Prostate gland (tissue), 2 donors: ENCODE measurements around the gene DOCK2. TPM values are rescaled to one million over a fixed set of nuclear protein-coding genes. Genes with fewer than 3 reads are reported as not detected.
A peak's percentile ranks its signal among the peaks of the same experiment; 100 is the strongest.

Experiments
- DNase-seq: peaks from one replicate; pipeline ENCODE4 v3.0.0-alpha.2; 2019; ENCODE audit warnings: low spot score
- H3K27ac ChIP-seq, 2 donors: fragments of 200-600 bp; sonication (generic); 2 replicates each; pipeline ENCODE4 v1.5.1; 2017 to 2019
- H3K27me3 ChIP-seq: fragments of 200-600 bp; sonication (generic); replicated peaks from 2 replicates; pipeline ENCODE4 v1.5.1; 2019; ENCODE audit not compliant: insufficient read depth
- H3K36me3 ChIP-seq, 2 donors: fragments of 200-600 bp; sonication (generic); 1 replicate in 1 of 2; 2 replicates in 1 of 2; pipeline versions ENCODE4 v1.5.1 to v1.8.1; 2017 to 2019
- H3K4me1 ChIP-seq: fragments of 200-600 bp; sonication (generic); replicated peaks from 2 replicates; pipeline ENCODE4 v1.5.1; 2019
- H3K4me3 ChIP-seq, 2 donors: fragments of 200-600 bp; sonication (generic); 2 replicates each; pipeline ENCODE4 v1.5.1; 2017 to 2019
- H3K9me3 ChIP-seq: fragments of 200-600 bp; sonication (generic); 2 replicates; pipeline ENCODE4 v1.5.1; 2017
- CTCF ChIP-seq, 4 experiments: fragments of 200-600 bp in 2 of 4; fragments of 450-650 bp in 2 of 4; sonication (generic) in 2 of 4; IDR thresholded peaks; 1 replicate in 3 of 4; 2 replicates in 1 of 4; pipeline ENCODE4 v1.5.1; 2016 to 2019; ENCODE audit warnings: antibody characterized with exemption in 4 of 4, mild to moderate bottlenecking in 2 of 4, moderate library complexity in 2 of 4
- POLR2A ChIP-seq: fragments of 450-650 bp; IDR thresholded peaks from one replicate; pipeline ENCODE4 v1.6.1; 2016; ENCODE audit warnings: antibody characterized with exemption, mild to moderate bottlenecking
- POLR2AphosphoS5 ChIP-seq: sonication (generic); formaldehyde crosslinking; IDR thresholded peaks from one replicate; pipeline ENCODE4 v1.6.1; 2017; ENCODE audit warnings: antibody characterized with exemption
- WGBS: methylation state at CpG from one replicate; pipeline ENCODE4 v1.1.5; 2018; 5-methylcytosine and 5-hydroxymethylcytosine counted together
- intact Hi-C: fragments of 100-400 bp; cut with DNase I; formaldehyde crosslinking; loops from one replicate; pipeline ENCODE4 v1.14.2; 2022
- total RNA-seq, 2 donors: library from RNA; depleted of rRNA; stranded (reverse); fragments of >200 nt; gene quantifications; one replicate each; pipeline ENCODE4 v1.1.0, GENCODE V29; 2016

The DOCK2 gene
- 1 to 10 TPM; 2.5 to 6.2 TPM for total RNA-seq

GRCh38 chr5:169637085-169637548 lies at the start of gene DOCK2:
Gene DOCK2, plus strand, starts transcription at chr5:169637275. Its CDS starts 52 bp downstream, at chr5:169637327.
- Histone ChIP-seq H3K27ac (no peak within 1 kb of the TSS), H3K27me3 (peaks cover 6% of the 10 kb centered on the region), H3K4me3 (peak within 1 kb of the TSS in 1 of 2 donors; percentile 10), H3K4me1 (peaks cover 5% of the 10 kb centered on the region), H3K9me3 (no peaks in the 10 kb centered on the region), H3K36me3 (no peaks in the 10 kb centered on the region)
- intact Hi-C loops: no loop called here
- DNase-seq: no peak
- 2% methylated on average over 36 of the region's 42 CpGs for WGBS
- TF ChIP-seq POLR2A: no peak
- no peak for TF ChIP-seq POLR2AphosphoS5
- TF ChIP-seq CTCF (IDR thresholded peaks at IDR 0.05): no peak

GRCh38 chr5:169590602-169591001 lies 46.5 kb upstream of the DOCK2 start:
- H3K4me1 ChIP-seq: no peaks in the 10 kb centered on the region
- 92% methylated on average over 3 of the region's 3 CpGs for WGBS
- H3K9me3 ChIP-seq: no peaks in the 10 kb centered on the region
- DNase-seq: no peak
- TF ChIP-seq POLR2AphosphoS5 (no peak), CTCF (IDR thresholded peaks at IDR 0.05) (no peak), POLR2A (no peak)
- H3K4me3 ChIP-seq: no peak overlapping the region
- no peak overlapping the region for H3K27ac ChIP-seq
- no peaks in the 10 kb centered on the region for H3K36me3 ChIP-seq
- intact Hi-C loops: no loop called here
- no peaks in the 10 kb centered on the region for H3K27me3 ChIP-seq

- Histone ChIP-seq H3K36me3 (no peaks in the 10 kb centered on the region), H3K27ac (no peak overlapping the region), H3K9me3 (no peaks in the 10 kb centered on the region), H3K4me3 (no peak overlapping the region), H3K27me3 (no peaks in the 10 kb centered on the region), H3K4me1 (no peaks in the 10 kb centered on the region)
- TF ChIP-seq POLR2AphosphoS5: no peak
- no peak for TF ChIP-seq POLR2A
- TF ChIP-seq CTCF (IDR thresholded peaks at IDR 0.05): no peak
- 0% methylated on average over 1 of the region's 1 CpG for WGBS
- no peak for DNase-seq
- intact Hi-C loops: no loop called here
These were observed 45.4 kb upstream of the DOCK2 start for GRCh38 chr5:169591636-169592035.

GRCh38 chr5:169592937-169593650 lies 44.0 kb upstream of the DOCK2 start:
- Histone ChIP-seq H3K4me3 (no peak overlapping the region), H3K36me3 (no peaks in the 10 kb centered on the region), H3K4me1 (no peaks in the 10 kb centered on the region), H3K9me3 (no peaks in the 10 kb centered on the region), H3K27me3 (no peaks in the 10 kb centered on the region), H3K27ac (no peak overlapping the region)
- intact Hi-C loops: no loop called here
- DNase-seq: no peak
- 94% methylated on average over 6 of the region's 6 CpGs for WGBS
- no peak for TF ChIP-seq CTCF (IDR thresholded peaks at IDR 0.05)

- 92% methylated on average over 1 of the region's 1 CpG for WGBS
- no peaks in the 10 kb centered on the region for H3K9me3 ChIP-seq
- H3K27me3 ChIP-seq: no peaks in the 10 kb centered on the region
- no peak overlapping the region for H3K4me3 ChIP-seq
- H3K27ac ChIP-seq: no peak overlapping the region
- H3K4me1 ChIP-seq: no peaks in the 10 kb centered on the region
- intact Hi-C loops: no loop called here
- no peaks in the 10 kb centered on the region for H3K36me3 ChIP-seq
- DNase-seq: no peak
- TF ChIP-seq POLR2AphosphoS5: no peak
- TF ChIP-seq POLR2A: no peak
- no peak for TF ChIP-seq CTCF (IDR thresholded peaks at IDR 0.05)
These were observed 41.8 kb upstream of the DOCK2 start for GRCh38 chr5:169595172-169595820.
